WERI-Rb-1 (cell line): ENCODE results near the gene ATF3.

Experiments used
- DNase-seq: peaks from one replicate; pipeline ENCODE4 v3.0.0-alpha.2; 2020
- H3K27ac ChIP-seq: fragments of 250-450 bp; sonication (Bioruptor Pico); 2 replicates; pipeline ENCODE4 v1.5.1; 2020; ENCODE audit warnings: mild to moderate bottlenecking, moderate library complexity
- H3K27me3 ChIP-seq: fragments of 250-450 bp; sonication (Bioruptor Pico); 2 replicates; pipeline ENCODE4 v1.5.1; 2021; ENCODE audit warnings: mild to moderate bottlenecking, low read depth, moderate library complexity; ENCODE audit not compliant: insufficient read depth, severe bottlenecking
- H3K36me3 ChIP-seq: fragments of 250-450 bp; sonication (Bioruptor Pico); 2 replicates; pipeline ENCODE4 v1.5.1; 2020; ENCODE audit warnings: mild to moderate bottlenecking, moderate library complexity
- H3K4me3 ChIP-seq: 2 replicates; pipeline ENCODE4 v1.5.1; 2011; ENCODE audit warnings: low read depth, mild to moderate bottlenecking, control low read depth, low read length
- H3K9me3 ChIP-seq: fragments of 250-450 bp; sonication (Bioruptor Pico); 2 replicates; pipeline ENCODE4 v1.5.1; 2021; ENCODE audit warnings: mild to moderate bottlenecking, moderate library complexity; ENCODE audit not compliant: severe bottlenecking
- TF ChIP-seq, protein P1 (sequence below): IDR thresholded peaks from 2 replicates; pipeline ENCODE4 v1.5.1; 2011; ENCODE audit warnings: low read depth, mild to moderate bottlenecking, control low read depth, inconsistent platforms, low read length

ATF3 gene

GRCh38 chr1:212609701-212610574 is 1.4 kb downstream of the ATF3 start:
- Histone ChIP-seq H3K36me3 (no peaks in the 10 kb centered on the region), H3K27me3 (peaks cover 31% of the 10 kb centered on the region), H3K9me3 (no peaks in the 10 kb centered on the region), H3K4me3 (peak overlapping the region; percentile 42), H3K27ac (no peak overlapping the region)
- no peak for DNase-seq
- TF ChIP-seq, protein P1, sequence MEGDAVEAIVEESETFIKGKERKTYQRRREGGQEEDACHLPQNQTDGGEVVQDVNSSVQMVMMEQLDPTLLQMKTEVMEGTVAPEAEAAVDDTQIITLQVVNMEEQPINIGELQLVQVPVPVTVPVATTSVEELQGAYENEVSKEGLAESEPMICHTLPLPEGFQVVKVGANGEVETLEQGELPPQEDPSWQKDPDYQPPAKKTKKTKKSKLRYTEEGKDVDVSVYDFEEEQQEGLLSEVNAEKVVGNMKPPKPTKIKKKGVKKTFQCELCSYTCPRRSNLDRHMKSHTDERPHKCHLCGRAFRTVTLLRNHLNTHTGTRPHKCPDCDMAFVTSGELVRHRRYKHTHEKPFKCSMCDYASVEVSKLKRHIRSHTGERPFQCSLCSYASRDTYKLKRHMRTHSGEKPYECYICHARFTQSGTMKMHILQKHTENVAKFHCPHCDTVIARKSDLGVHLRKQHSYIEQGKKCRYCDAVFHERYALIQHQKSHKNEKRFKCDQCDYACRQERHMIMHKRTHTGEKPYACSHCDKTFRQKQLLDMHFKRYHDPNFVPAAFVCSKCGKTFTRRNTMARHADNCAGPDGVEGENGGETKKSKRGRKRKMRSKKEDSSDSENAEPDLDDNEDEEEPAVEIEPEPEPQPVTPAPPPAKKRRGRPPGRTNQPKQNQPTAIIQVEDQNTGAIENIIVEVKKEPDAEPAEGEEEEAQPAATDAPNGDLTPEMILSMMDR, result no peak

- H3K36me3 ChIP-seq, result no peaks in the 10 kb centered on the region; the same call in 1 of the 2 replicates
- TF ChIP-seq, protein P1, result no peak
- H3K4me3 ChIP-seq, result no peak overlapping the region
- H3K27ac ChIP-seq, result no peak overlapping the region
- peaks cover 31% of the 10 kb centered on the region for H3K27me3 ChIP-seq
- DNase-seq, result no peak
- H3K9me3 ChIP-seq, result no peaks in the 10 kb centered on the region
Observed at GRCh38 chr1:212610575-212610967, 2.0 kb downstream of the ATF3 start.

DNA sequence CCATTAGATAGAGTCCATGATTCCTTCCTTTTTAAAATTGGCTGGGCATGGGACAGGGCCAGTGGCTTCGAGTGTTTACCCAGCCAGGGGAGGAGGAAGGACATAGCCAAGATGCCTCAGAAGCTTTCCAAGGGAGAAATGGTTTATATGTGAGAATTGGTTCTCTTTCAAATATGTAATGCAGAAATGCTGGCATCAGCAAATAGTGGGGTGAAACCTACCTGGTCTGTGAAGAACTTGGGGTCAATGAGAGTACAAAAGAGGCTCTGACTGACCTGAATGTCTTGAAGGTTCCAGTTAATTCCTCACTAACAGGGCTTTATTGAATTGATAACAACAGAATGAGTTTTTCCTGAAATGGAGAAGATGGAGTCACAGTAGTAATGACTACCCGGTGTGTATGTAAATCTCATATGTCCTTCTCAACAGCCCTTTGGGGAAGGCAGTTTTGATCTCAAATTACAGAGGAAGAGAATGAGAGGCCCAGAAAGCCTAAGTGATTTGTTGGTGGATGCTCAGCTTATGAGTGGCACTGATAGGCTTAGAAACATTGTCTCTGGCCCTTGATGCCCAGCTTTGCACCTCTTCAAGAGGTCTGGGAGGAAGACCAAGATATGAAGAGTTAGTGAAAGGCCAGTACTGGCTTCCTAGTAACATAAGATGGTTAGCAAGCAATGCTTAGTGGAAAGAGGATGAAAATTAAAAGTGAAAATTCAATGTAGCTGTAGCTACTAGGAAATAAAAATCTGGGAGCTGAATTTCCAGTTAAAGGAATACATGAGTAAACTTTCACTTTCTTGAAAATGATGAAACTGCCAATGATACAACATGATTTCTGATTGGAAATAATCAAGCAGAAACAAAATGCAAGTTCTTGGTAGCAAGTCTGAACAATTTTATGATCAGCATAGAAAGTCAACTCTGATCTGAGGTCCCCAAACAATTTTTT is 2.7 kb downstream of the ATF3 start:
- DNase-seq, result no peak
- no peak overlapping the region for H3K27ac ChIP-seq
- H3K27me3 ChIP-seq, result peaks cover 31% of the 10 kb centered on the region
- H3K36me3 ChIP-seq, result no peaks in the 10 kb centered on the region; the same call in 1 of the 2 replicates
- H3K9me3 ChIP-seq, result no peaks in the 10 kb centered on the region
- TF ChIP-seq, protein P1, result no peak
- no peak overlapping the region for H3K4me3 ChIP-seq

GRCh38 chr1:212612041-212612961 is 3.7 kb downstream of the ATF3 start:
- Histone ChIP-seq H3K27me3 (peaks cover 21% of the 10 kb centered on the region), H3K9me3 (no peaks in the 10 kb centered on the region), H3K4me3 (no peak overlapping the region), H3K27ac (no peak overlapping the region), H3K36me3 (no peaks in the 10 kb centered on the region; the same call in 1 of the 2 replicates)
- DNase-seq, result peak; percentile 17
- TF ChIP-seq, protein P1, result no peak
